Gastrocnemius medialis (tissue), 4 donors: ENCODE data around the gene SLC25A22. TPM values are rescaled to one million over a fixed set of nuclear protein-coding genes. Genes with fewer than 3 reads are reported as not detected.

ENCODE experiments used
- ATAC-seq, 2 donors: fragments of 150-250 bp; one replicate each; pipeline ENCODE4 v1.9.1; 2016
- DNase-seq, 2 donors: peaks; one replicate each; pipeline ENCODE4 v3.0.0-alpha.2; 2019
- H3K27ac ChIP-seq, 4 donors: fragments of 200-600 bp; sonication (generic); 1 replicate in 1 of 4; 2 replicates in 3 of 4; pipeline ENCODE4 v1.5.1; 2016 to 2018; ENCODE audit warnings: mild to moderate bottlenecking in 2 of 4, moderate library complexity in 1 of 4
- H3K27me3 ChIP-seq, 3 donors: fragments of 200-600 bp; sonication (generic) in 2 of 3; 1 replicate in 1 of 3; 2 replicates in 2 of 3; pipeline versions ENCODE4 v1.5.1 to v1.6.0; 2016 to 2019; ENCODE audit warnings: mild to moderate bottlenecking in 1 of 3, moderate library complexity in 1 of 3
- H3K36me3 ChIP-seq, 2 donors: fragments of 200-600 bp; sonication (generic) in 1 of 2; one replicate each; pipeline ENCODE4 v1.5.1; 2017 to 2018
- H3K4me1 ChIP-seq, 2 donors: fragments of 200-600 bp; sonication (generic) in 1 of 2; one replicate each; pipeline ENCODE4 v1.5.1; 2016 to 2017; ENCODE audit warnings: mild to moderate bottlenecking in 2 of 2
- H3K4me3 ChIP-seq, 4 donors: fragments of 200-600 bp; sonication (generic) in 3 of 4; 1 replicate in 1 of 4; 2 replicates in 3 of 4; pipeline ENCODE4 v1.5.1; 2016 to 2019; ENCODE audit warnings: mild to moderate bottlenecking in 2 of 4
- H3K9me3 ChIP-seq, 3 donors: fragments of 200-600 bp; sonication (generic) in 2 of 3; 1 replicate in 1 of 3; 2 replicates in 2 of 3; pipeline ENCODE4 v1.5.1; 2016 to 2019
- CTCF ChIP-seq, 5 experiments: fragments of 450-650 bp in 3 of 5; fragments of 200-600 bp in 2 of 5; sonication (generic) in 2 of 5; IDR thresholded peaks in 4 of 5; conservative IDR thresholded peaks in 1 of 5; 1 replicate in 4 of 5; 2 replicates in 1 of 5; pipeline ENCODE4 v1.5.1; 2016 to 2019; ENCODE audit warnings: antibody characterized with exemption in 5 of 5, mild to moderate bottlenecking in 3 of 5, moderate library complexity in 3 of 5
- POLR2A ChIP-seq, 2 donors: fragments of 450-650 bp; IDR thresholded peaks; one replicate each; pipeline ENCODE4 v1.6.1; 2017; ENCODE audit warnings: antibody characterized with exemption in 2 of 2, mild to moderate bottlenecking in 2 of 2, moderate library complexity in 2 of 2
- in situ Hi-C, 4 donors: fragments of 200-750 bp; cut with MboI; loops; one replicate each; pipeline versions ENCODE4 v1.15.0 to v1.8.0; 2017; ENCODE audit warnings: low sequenced_read_pairs in 4 of 4
- intact Hi-C: fragments of 100-400 bp; cut with DNase I; formaldehyde crosslinking; loops from one replicate; pipeline ENCODE4 v1.15.1; 2023; ENCODE audit warnings: low total_unique reads
- total RNA-seq, 4 donors: library from RNA; depleted of rRNA; stranded (reverse); fragments of >200 nt; gene quantifications; one replicate each; pipeline versions ENCODE4 v1.1.0 to v1.2.3, GENCODE V29; 2016

The SLC25A22 gene
- total RNA-seq, 4 donors from 2014 or later: 0.80 to 1.5 (median 1.0) TPM; not detected in 1

- no peaks in the 10 kb centered on the region for H3K9me3 ChIP-seq
- H3K27ac ChIP-seq: peak overlapping the region; percentile 52 to 75 (median 68)
- H3K27me3 ChIP-seq: peaks cover 18 to 40% (median 38%) of the 10 kb centered on the region in 3 donors
- H3K36me3 ChIP-seq: peaks cover 0 to 27% of the 10 kb centered on the region in 2 donors
- ATAC-seq: no peak
- peak overlapping the region; percentile 28 to 51 (median 46) for H3K4me3 ChIP-seq
- peaks cover 8 to 38% of the 10 kb centered on the region in 2 donors for H3K4me1 ChIP-seq
- in situ Hi-C loops (no loop called here), intact Hi-C loops (no loop called here)
- no peak for DNase-seq
- no peak for TF ChIP-seq POLR2A (IDR thresholded peaks at IDR 0.05)
- no peak for TF ChIP-seq CTCF (IDR thresholded peaks at IDR 0.05 in 4 of 5, conservative IDR thresholded peaks at IDR 0.05 in 1 of 5)
Observed at GRCh38 chr11:827146-827896, 29.2 kb upstream of the SLC25A22 start.

- in situ Hi-C loops: no loop called here
- ATAC-seq: no peak
Observed at GRCh38 chr11:826836-827145, 28.7 kb upstream of the SLC25A22 start.

GRCh38 chr11:826227-826621 is 28.1 kb upstream of the SLC25A22 start:
- H3K36me3 ChIP-seq: peaks cover 0 to 27% of the 10 kb centered on the region in 2 donors
- H3K27me3 ChIP-seq: peaks cover 18 to 40% (median 36%) of the 10 kb centered on the region in 3 donors
- TF ChIP-seq POLR2A (IDR thresholded peaks at IDR 0.05) (no peak), CTCF (IDR thresholded peaks at IDR 0.05 in 4 of 5, conservative IDR thresholded peaks at IDR 0.05 in 1 of 5) (no peak)

More at GRCh38 chr11:826836-827145, 28.7 kb upstream of the SLC25A22 start:
- intact Hi-C loops: no loop called here
- no peak for TF ChIP-seq POLR2A (IDR thresholded peaks at IDR 0.05)
- no peak for TF ChIP-seq CTCF (IDR thresholded peaks at IDR 0.05 in 4 of 5, conservative IDR thresholded peaks at IDR 0.05 in 1 of 5)
- H3K36me3 ChIP-seq: peaks cover 0 to 27% of the 10 kb centered on the region in 2 donors
- H3K27ac ChIP-seq: peak overlapping the region; percentile 15 to 75 (median 68)
- peak overlapping the region; percentile 28 to 51 (median 46) for H3K4me3 ChIP-seq
- peaks cover 12 to 42% of the 10 kb centered on the region in 2 donors for H3K4me1 ChIP-seq
- H3K9me3 ChIP-seq: no peaks in the 10 kb centered on the region
- DNase-seq: no peak
- H3K27me3 ChIP-seq: peaks cover 18 to 40% (median 38%) of the 10 kb centered on the region in 3 donors

GRCh38 chr11:825366-826226 is 27.5 kb upstream of the SLC25A22 start:
- ATAC-seq (no peak), DNase-seq (no peak)
- peaks cover 18 to 37% (median 35%) of the 10 kb centered on the region in 3 donors for H3K27me3 ChIP-seq
- no peak overlapping the region for H3K4me3 ChIP-seq
- peaks cover 24 to 52% of the 10 kb centered on the region in 2 donors for H3K4me1 ChIP-seq
- H3K9me3 ChIP-seq: no peaks in the 10 kb centered on the region
- TF ChIP-seq CTCF (IDR thresholded peaks at IDR 0.05 in 4 of 5, conservative IDR thresholded peaks at IDR 0.05 in 1 of 5) (no peak), POLR2A (IDR thresholded peaks at IDR 0.05) (no peak)
- peaks cover 0 to 27% of the 10 kb centered on the region in 2 donors for H3K36me3 ChIP-seq
- in situ Hi-C loops (no loop called here), intact Hi-C loops (no loop called here)
- no peak overlapping the region for H3K27ac ChIP-seq

More at GRCh38 chr11:826227-826621, 28.1 kb upstream of the SLC25A22 start:
- no peaks in the 10 kb centered on the region for H3K9me3 ChIP-seq
- ATAC-seq (no peak), DNase-seq (no peak)
- peak overlapping the region in 2 of 4 donors; percentile 68 to 69 for H3K27ac ChIP-seq
- no peak overlapping the region for H3K4me3 ChIP-seq
- intact Hi-C loops: no loop called here
- in situ Hi-C loops: no loop called here
- peaks cover 18 to 47% of the 10 kb centered on the region in 2 donors for H3K4me1 ChIP-seq
